DOHH2 (cell line): ENCODE data around the gene SULT4A1.

ENCODE experiments used
- H3F3A ChIP-seq: fragments of 200-600 bp; sonication (generic), shearing (Covaris generic); 2 replicates; pipeline ENCODE4 v1.6.0; 2016; ENCODE audit warnings: antibody characterized with exemption, mild to moderate bottlenecking; ENCODE audit not compliant: control insufficient read depth, insufficient read depth
- H3K27ac ChIP-seq: fragments of 200-600 bp; sonication (generic); 2 replicates; pipeline ENCODE4 v1.5.1; 2014; ENCODE audit warnings: low read depth, mild to moderate bottlenecking, low read length, moderate library complexity
- H3K27me3 ChIP-seq: fragments of 200-600 bp; sonication (generic); 2 replicates; pipeline ENCODE4 v1.6.1; 2014; ENCODE audit warnings: mild to moderate bottlenecking, low read length, mixed read lengths; ENCODE audit not compliant: control insufficient read depth
- H3K36me3 ChIP-seq: fragments of 200-600 bp; sonication (generic); 2 replicates; pipeline ENCODE4 v1.6.1; 2014; ENCODE audit warnings: mild to moderate bottlenecking, low read length, moderate library complexity, mixed read lengths; ENCODE audit not compliant: control insufficient read depth
- H3K4me1 ChIP-seq: fragments of 200-600 bp; sonication (generic); 2 replicates; pipeline ENCODE4 v1.6.1; 2014; ENCODE audit warnings: mild to moderate bottlenecking, low read length, mixed read lengths; ENCODE audit not compliant: control insufficient read depth
- H3K4me2 ChIP-seq: fragments of 200-600 bp; sonication (generic); 2 replicates; pipeline ENCODE4 v1.6.0; 2014; ENCODE audit warnings: mild to moderate bottlenecking, low read length, moderate library complexity
- H3K4me3 ChIP-seq: fragments of 200-600 bp; sonication (generic); 2 replicates; pipeline ENCODE4 v1.5.1; 2014; ENCODE audit warnings: mild to moderate bottlenecking, low read length, mixed read lengths
- H3K79me2 ChIP-seq: fragments of 200-600 bp; sonication (generic); 2 replicates; pipeline ENCODE4 v1.6.1; 2014; ENCODE audit warnings: mild to moderate bottlenecking, low read length, mixed read lengths; ENCODE audit not compliant: control insufficient read depth
- H3K9me2 ChIP-seq: fragments of 200-600 bp; sonication (generic); replicated peaks from 2 replicates; pipeline ENCODE4 v1.6.1; 2014; ENCODE audit warnings: mild to moderate bottlenecking, low read length, mixed read lengths; ENCODE audit not compliant: control insufficient read depth
- H3K9me3 ChIP-seq: fragments of 200-600 bp; sonication (generic); 2 replicates; pipeline ENCODE4 v1.6.1; 2014; ENCODE audit warnings: antibody characterized with exemption, low read length, mixed read lengths; ENCODE audit not compliant: control insufficient read depth, insufficient read depth
- H4K20me1 ChIP-seq: fragments of 200-600 bp; sonication (generic); 2 replicates; pipeline ENCODE4 v1.6.0; 2014; ENCODE audit warnings: low read depth, mild to moderate bottlenecking, antibody characterized with exemption, low read length, moderate library complexity; ENCODE audit not compliant: control insufficient read depth, insufficient read depth
- EZH2phosphoT487 ChIP-seq: fragments of 200-600 bp; sonication (generic); IDR thresholded peaks from 2 replicates; pipeline ENCODE4 v1.6.1; 2017; ENCODE audit warnings: borderline replicate concordance, mild to moderate bottlenecking, antibody characterized with exemption, low read length, moderate library complexity, mixed read lengths
- TF ChIP-seq, protein P1 (sequence below): fragments of 200-600 bp; sonication (generic); IDR thresholded peaks from one replicate; pipeline ENCODE4 v1.5.1; 2014; ENCODE audit warnings: antibody characterized with exemption, mild to moderate bottlenecking, low read depth, low read length; ENCODE audit not compliant: poor library complexity, severe bottlenecking

The SULT4A1 gene

DNA sequence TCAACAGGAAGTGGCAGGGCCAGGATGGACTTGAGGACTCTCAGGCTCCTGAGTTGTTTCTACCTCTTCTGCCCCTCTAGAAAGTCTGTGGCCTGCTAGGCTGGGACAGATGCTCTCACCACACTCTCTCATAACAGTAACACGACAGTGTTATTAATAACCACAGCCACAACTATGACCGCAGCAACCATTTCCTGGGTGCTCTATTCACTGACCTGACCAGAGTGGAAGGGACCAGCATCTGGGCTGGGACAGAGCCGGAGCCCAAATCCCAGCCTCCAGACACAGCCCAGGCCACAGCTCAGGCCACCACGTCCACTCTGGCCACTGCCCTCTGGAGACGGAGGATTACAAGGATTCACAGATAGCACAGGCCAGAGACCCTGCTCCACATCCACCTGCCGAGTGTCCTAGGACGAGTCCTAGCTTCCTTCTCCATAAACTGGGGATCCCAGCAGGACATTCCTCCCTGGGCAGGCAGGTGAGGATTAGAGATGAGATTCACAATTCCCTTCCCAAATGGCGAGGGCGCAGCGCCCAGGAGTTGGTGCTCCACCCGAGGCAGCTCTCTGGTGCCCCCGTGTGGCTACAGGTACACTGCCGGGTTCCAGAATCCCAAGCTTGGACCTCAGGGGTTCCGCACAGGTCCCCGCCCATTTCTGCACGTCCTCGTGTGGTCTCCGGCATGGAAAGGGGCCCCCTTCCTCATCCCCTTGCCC lies 22.4 kb upstream of the SULT4A1 start:
- H3K36me3 ChIP-seq = no peaks in the 10 kb centered on the region
- H3K79me2 ChIP-seq = no peaks in the 10 kb centered on the region
- peak overlapping the region; percentile 54 for H3K4me2 ChIP-seq
- H3F3A ChIP-seq = no peaks in the 10 kb centered on the region
- H3K27me3 ChIP-seq = no peaks in the 10 kb centered on the region
- no peaks in the 10 kb centered on the region for H3K9me2 ChIP-seq
- H3K4me1 ChIP-seq = peaks cover 8% of the 10 kb centered on the region
- H3K4me3 ChIP-seq = peak overlapping the region; percentile 39
- H3K9me3 ChIP-seq = no peaks in the 10 kb centered on the region
- H3K27ac ChIP-seq = no peak overlapping the region
- TF ChIP-seq, protein P1, sequence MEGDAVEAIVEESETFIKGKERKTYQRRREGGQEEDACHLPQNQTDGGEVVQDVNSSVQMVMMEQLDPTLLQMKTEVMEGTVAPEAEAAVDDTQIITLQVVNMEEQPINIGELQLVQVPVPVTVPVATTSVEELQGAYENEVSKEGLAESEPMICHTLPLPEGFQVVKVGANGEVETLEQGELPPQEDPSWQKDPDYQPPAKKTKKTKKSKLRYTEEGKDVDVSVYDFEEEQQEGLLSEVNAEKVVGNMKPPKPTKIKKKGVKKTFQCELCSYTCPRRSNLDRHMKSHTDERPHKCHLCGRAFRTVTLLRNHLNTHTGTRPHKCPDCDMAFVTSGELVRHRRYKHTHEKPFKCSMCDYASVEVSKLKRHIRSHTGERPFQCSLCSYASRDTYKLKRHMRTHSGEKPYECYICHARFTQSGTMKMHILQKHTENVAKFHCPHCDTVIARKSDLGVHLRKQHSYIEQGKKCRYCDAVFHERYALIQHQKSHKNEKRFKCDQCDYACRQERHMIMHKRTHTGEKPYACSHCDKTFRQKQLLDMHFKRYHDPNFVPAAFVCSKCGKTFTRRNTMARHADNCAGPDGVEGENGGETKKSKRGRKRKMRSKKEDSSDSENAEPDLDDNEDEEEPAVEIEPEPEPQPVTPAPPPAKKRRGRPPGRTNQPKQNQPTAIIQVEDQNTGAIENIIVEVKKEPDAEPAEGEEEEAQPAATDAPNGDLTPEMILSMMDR = peak; percentile 88
- no peak for TF ChIP-seq EZH2phosphoT487
- no peaks in the 10 kb centered on the region for H4K20me1 ChIP-seq

DNA sequence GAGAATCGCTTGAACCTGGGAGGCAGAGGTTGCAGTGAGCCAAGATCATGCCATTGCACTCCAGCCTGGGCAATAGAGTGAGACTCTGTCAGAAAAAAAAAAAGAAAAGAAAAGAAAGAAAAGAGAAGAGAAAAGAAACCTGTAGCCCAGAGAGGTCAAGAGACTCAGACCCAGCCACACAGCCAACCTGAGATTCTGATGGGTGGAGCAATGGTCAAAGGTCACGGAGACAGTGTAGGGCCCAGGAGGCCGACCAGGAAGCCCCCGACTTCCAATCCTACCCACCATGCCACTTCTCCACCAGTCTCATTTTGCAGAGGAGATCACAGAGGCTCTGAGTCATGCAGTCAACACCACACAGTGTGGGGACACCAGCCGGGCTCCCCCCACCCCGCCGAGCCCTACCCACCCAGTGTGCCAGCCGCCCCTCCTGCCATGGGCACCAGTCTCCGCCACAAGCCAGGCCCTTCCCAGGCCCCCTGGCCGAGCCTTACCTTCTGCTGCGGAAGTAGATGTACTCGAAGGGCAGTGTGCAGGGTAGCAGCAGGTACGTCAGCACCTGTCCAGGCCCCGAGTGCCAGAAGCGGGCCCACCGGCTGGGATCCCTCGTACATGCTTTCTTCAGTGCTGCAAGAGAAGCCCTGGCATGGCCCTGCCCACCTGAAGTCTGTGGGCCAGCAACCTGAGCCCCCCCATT lies 21.6 kb upstream of the SULT4A1 start:
- TF ChIP-seq, protein P1 = no peak
- no peak for TF ChIP-seq EZH2phosphoT487
- H4K20me1 ChIP-seq = no peaks in the 10 kb centered on the region
- no peaks in the 10 kb centered on the region for H3K9me3 ChIP-seq
- no peaks in the 10 kb centered on the region for H3K27me3 ChIP-seq
- H3K4me2 ChIP-seq = 0 out of 2 replicates have a peak overlapping the region, but pooled peaks have one; percentile 54
- H3F3A ChIP-seq = no peaks in the 10 kb centered on the region
- H3K27ac ChIP-seq = no peak overlapping the region
- no peaks in the 10 kb centered on the region for H3K9me2 ChIP-seq
- peaks cover 8% of the 10 kb centered on the region for H3K4me1 ChIP-seq
- no peaks in the 10 kb centered on the region for H3K79me2 ChIP-seq
- no peak overlapping the region for H3K4me3 ChIP-seq
- no peaks in the 10 kb centered on the region for H3K36me3 ChIP-seq

DNA sequence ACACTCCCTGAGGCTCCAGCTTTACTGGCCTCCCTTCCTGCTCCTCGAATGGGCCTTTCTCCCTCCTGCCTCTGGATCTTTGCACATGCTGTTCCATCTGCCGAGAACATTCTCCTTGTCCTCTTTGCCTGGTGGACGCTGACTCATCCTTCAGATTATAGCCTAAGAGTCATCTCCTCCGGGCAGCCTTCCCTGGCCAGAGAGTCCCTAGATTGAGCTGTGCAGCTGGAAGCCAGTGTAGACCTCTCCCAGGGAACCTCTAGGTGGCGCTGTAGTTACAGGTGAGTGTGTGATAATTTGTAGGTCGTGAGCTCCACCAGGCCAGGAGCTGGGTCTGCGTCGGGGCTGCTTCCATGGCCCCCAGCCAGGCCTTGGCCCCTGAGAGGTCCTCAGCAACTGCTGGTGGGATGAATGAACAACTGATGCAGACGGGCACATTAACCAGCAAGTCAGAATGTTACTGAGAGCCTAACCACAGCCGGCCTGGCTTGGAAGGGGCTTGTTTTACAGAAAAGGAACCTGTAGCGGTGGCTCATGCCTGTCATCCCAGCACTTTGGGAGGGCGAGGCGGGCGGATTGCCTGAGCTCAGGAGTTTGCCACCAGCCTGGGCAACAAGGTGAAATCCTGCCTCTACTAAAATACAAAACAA lies 20.8 kb upstream of the SULT4A1 start:
- peaks cover 8% of the 10 kb centered on the region for H3K4me1 ChIP-seq
- no peaks in the 10 kb centered on the region for H3K79me2 ChIP-seq
- TF ChIP-seq, protein P1 = peak; percentile 95
- TF ChIP-seq EZH2phosphoT487 = no peak
- no peak overlapping the region for H3K4me3 ChIP-seq
- no peaks in the 10 kb centered on the region for H3F3A ChIP-seq
- no peaks in the 10 kb centered on the region for H3K9me3 ChIP-seq
- no peak overlapping the region for H3K27ac ChIP-seq
- no peaks in the 10 kb centered on the region for H4K20me1 ChIP-seq
- no peaks in the 10 kb centered on the region for H3K9me2 ChIP-seq
- H3K27me3 ChIP-seq = no peaks in the 10 kb centered on the region
- no peak overlapping the region for H3K4me2 ChIP-seq
- H3K36me3 ChIP-seq = no peaks in the 10 kb centered on the region
